Islet precursor cell (in vitro differentiated cells): Measurements from ENCODE around the gene ZNF277.
A peak's percentile ranks its signal among the peaks of the same experiment; 100 is the strongest.
"Not testable (repeated sequence)": the region's sequence is repeated elsewhere in the genome, so short reads cannot be mapped to it uniquely, and the experiment has no call there.

Experiments
- DNase-seq: peaks from one replicate; pipeline ENCODE4 v3.0.0-alpha.2; 2018

ZNF277 gene

DNA sequence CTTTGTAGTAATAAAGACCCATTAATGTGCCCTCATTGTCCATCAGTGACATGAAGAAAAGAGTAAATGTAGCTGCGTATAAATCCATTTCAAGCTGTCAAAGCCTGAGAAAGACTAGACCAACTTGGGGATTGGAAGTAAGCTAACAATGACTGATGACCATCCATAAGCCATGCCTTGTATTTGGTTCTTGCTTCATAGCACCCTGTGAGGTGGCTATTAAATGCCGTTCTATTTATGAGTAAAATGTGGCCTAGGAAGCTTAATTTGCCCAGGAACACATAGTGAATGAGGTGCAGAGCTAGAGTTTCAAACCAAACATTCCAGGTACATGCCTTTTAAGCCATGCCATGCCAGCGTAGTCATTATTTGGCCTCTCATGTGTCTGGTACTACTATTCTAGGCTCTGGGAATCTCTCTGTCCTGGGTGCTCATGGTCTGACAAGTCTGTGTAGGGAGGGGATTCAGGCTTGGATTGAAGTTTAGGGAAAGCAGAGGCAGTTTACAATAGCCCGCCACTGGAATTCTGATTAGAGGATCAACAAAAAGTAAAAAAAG is 92.1 kb downstream of the ZNF277 start:
- DNase-seq, result peak; percentile 59

DNA sequence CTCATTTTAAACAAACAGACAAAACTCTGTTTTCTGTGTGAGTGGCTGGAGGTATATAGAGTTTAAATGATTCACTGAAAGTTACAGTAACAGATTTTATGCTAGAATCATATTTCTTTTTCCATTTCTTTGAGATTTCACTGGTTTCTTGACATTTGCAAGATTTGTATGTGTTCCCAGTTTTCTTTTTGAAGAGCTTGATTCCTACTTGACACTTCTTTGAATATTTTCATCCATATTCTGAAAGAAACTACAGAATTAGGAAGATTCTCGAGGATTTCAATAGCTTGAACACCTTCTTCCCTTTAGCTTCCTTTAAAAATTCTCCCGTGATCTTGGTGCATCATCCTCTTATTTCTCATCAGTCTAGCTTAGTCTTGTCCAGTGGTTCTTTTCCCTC is 93.6 kb downstream of the ZNF277 start:
- DNase-seq, result no peak

DNA sequence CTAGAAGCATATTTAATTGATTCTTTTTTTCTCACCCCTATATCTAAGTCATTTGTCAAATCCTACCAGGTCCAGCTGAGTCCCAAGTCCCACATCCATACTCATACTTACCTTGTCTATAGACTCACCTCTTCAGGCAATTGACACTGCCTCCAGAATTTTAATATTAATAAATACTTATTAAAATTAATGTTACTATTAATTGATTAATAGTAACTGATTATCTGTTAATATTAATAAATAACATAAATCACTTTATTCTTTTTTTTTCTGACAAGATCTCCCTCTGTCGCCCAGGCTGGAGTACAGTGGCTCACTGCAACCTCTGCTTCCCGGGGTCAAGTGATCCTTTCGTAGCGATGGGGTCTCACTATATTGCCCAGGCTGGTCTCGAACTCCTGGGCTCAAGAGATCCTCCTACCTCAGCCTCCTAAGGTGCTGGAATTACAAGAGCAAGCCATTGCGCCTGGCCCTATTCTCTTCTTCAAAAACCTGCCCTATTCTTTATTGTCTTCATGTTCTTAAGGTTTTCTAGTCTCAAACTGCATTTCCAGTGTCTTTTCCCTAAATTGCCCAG is 94.4 kb downstream of the ZNF277 start:
- no peak for DNase-seq

DNA sequence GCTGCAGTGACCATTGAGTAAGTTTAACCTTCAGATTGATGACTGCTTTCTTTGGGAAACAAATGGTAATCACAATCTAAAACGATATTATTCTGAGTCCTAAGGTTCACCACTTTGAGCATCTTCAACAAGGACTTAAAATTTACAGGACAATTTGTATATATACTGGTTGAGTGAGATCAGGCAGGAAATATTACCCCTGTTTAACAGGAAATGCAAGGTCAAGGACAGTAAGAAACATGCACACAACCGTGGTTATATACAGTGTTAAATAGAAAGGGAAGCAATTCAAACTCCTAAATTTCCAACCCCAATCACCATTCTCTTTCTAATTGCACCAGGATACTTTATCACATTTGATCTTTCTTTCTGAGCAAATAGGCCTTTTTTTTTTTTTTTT is 96.1 kb downstream of the ZNF277 start:
- no peak for DNase-seq

DNA sequence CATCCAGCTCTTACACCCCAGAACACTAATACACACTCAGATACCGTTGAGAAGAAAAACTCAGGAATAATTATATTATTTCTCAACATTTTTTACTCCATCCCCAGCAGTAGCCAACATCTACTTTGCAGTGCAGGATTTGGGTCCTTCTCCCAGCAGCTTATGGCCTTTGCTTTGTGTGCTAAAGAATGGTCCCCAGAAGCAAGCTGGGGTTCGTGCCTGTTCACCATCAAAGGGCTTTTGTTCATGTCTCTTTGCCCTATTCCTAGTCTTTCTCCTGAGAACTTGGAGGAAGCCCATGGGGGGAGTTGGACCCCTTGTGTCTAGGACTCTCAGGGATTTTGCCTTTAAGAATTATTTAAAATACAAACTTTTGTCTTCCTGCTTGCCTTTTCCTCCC is 100.4 kb downstream of the ZNF277 start:
- DNase-seq, result no peak

DNA sequence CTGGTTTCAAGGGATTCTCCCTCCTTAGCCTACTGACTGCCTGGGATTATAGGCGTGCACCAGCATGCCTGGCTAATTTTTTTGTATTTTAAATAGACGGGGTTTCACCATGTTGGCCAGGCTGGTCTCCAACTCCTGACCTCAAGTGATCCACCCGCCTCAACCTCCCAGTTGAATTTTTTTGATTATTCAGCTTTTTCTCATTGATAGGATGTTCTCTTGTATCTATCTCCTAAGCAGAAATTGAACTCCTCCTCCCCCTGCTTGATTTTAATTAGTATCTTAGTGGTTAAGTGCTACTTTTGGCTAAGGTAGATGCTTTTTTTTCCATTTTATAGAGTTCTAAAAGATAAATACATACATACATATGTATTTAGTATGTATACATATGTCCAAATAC is 101.0 kb downstream of the ZNF277 start:
- DNase-seq, result no peak

DNA sequence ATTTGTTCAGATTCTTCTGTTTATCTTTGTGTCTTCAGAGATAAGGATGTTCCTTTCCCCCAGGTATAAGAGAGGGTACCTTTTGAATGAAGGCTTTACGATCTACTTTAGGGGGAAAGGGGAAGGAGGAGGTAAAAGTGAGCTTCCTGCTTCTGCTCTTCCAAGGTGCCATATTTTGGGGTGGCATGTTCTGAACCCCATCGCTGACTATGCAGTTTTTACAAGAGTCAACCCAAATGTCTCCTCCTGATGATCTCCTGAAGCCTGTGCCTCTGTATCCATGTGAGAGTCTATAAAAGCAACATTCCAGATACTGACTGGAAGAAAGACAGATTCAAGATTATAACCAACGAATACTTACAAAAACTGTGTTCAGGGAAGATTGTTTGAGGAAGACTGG is 102.5 kb downstream of the ZNF277 start:
- no peak for DNase-seq

DNA sequence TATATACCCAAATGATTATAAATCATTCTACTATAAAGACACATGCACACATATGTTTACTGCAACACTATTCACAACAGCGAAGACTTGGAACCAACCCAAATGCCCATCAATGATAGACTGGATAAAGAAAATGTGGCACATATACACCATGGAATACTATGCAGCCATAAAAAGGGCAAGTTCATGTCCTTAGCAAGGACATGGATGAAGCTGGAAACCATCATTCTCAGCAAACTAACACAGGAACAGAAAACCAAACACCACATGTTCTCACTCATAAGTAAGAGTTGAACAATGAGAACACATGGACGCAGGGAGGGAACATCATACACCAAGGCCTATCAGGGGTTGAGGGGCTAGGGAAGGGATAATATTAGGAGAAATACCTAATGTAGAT is 110.3 kb downstream of the ZNF277 start:
- DNase-seq, result not testable (repeated sequence)

DNA sequence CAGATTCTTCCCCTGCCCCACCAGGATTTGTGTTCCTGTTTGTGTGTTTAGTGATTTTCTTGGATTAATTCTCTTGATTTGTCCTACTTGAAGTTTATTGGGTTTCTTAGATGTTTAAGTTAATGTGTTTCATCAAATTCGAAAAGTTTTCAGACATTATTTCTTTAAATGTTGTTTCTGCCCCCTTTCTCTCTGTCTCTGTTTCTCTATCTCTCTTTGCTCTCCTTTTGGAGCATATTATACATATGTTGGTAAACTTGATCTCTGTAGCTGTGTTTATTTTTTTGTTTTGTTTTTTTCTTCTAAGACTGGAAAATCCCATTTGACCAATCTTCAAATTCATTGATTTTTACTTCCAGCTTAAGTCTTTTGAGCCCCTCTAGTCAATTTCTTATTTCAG is 115.6 kb downstream of the ZNF277 start:
- DNase-seq, result no peak

DNA sequence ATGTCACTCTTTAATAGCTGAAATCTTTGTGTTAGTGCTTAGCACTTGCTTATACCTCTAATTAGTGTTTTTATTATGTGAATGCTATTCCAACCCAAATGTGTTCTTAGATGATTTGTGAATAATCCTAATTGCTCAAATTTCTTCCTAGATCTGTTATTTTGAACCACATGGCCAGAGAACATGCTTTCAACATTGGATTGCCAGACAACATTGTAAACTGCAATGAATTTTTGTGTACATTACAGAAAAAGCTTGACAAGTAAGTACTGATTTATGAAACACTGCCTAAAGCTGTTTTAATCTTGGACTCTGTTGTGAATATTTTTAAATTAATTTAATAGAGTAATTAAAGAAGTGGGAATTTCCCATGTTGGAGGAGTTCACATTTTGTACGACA is 121.1 kb downstream of the ZNF277 start:
- no peak for DNase-seq

DNA sequence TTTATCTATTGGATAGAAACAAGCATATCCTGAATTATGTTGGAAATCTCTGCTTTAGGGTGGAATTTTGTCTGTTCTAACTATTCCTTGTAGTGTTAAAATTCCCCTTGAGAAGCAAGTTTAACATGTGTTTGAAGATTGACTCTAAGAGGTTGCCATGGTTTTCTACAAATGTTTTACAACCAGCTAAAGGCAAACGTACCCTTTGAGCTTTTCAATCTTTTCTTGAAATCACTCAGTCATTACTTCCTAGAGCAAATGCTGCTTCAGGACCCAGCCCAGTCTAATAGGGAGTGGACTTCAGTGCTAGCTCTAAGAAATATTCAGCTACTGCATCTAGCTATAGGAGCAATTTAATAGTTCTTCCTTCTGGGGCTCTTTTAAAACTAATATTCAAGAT is 125.0 kb downstream of the ZNF277 start:
- DNase-seq, result no peak

DNA sequence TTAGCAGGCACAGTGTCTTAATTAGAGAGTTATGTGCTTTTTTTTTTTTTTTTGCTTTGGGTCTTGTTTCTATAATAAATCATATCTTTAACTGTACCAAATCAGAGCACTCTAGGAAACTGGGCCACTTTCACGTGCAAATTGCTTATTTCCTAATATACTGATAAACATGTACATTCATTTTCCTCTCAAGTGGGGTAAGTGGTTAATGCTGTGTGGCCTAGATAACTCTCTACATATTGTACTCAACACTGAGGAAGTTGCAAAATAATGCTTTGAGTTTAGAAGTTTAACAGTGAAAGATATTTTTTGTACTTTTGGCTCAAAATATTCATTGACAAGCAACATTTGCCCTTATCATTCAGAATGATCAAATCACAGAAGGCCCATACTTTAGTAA is 127.9 kb downstream of the ZNF277 start:
- no peak for DNase-seq

DNA sequence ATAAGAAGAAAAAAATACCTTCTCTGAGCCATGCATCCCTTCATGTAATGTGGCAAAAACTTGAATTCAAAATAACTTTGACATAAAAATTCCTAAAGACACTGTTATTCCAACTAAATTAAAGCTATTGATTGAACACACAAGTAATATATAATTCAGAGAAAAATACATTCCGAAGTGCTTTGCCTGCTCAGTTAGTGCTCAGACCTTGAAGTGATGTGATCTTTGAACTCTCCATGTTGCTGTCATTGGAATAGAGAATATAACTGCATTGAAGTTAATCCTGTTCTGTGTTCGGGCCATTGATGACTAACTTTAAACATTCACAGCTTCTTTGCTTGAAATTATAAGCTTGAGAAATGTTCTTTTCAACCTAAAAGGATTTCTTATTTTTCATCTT is 129.8 kb downstream of the ZNF277 start:
- no peak for DNase-seq

DNA sequence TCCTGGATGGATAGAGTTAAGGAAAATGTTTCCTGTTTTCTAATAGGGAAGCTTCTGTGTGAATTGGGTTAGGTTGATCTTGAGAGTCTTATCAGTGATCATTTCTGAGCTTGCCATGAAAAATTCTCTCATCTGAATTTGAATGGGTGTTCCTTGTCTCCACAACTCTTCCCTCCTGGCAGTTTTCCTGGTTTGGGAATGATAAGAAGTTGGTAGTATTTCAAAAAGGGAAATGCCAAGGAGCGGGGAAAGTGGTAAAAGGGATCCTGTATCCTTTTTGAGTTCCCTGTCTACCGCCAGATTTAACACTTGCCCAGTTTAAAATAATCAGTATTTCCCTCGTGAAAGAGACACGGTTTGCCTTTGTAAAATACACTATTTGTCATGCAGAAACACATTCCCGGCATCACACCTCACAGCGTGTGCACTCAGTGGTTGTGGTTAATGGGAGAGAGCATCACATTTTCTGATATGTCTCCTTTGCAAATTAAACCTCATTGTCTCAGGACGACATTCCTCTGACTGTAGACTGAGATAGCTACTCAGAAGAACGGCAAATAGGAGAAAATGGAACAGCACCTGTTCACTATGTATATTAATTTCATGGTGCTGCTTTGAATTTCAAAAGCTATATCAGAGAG is 130.6 kb downstream of the ZNF277 start:
- no peak for DNase-seq

DNA sequence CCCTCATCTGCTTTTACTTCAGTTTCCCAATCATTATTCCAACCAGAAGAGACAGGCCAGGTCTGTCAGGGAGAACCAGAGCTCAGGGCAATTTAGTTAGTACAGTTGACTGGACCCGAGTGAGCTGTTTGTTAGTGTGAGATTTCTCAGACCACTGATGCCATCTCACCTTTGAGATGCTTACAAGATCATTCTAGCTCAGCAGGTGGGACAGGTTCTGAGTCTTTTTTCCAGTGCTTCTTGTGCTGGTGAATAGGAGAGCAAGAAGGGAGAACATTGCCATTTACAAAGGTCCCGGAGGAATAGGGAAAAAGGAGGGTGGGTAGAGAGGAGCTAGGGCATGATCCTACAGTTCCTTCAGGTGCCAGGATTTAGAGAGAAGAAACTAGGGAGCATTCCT is 131.4 kb downstream of the ZNF277 start:
- DNase-seq, result no peak

DNA sequence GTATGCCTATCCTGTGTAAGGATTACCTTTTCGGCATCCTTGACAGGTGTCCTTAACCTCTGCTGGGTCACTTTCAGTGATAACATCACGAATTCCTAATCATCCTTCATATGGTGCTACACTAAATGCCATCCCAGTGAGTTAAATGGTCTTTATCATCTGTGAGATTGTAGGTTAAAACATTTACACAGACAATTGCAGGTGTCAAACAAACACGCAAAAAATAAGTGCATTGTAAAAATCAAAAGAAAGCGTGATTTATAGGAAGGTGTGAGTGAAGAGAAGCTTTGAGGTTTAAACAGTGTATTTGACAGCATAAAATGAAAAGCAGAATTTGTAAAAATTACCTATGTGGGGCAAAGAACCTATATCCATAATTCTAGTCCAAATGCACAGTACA is 132.3 kb downstream of the ZNF277 start:
- DNase-seq, result no peak

DNA sequence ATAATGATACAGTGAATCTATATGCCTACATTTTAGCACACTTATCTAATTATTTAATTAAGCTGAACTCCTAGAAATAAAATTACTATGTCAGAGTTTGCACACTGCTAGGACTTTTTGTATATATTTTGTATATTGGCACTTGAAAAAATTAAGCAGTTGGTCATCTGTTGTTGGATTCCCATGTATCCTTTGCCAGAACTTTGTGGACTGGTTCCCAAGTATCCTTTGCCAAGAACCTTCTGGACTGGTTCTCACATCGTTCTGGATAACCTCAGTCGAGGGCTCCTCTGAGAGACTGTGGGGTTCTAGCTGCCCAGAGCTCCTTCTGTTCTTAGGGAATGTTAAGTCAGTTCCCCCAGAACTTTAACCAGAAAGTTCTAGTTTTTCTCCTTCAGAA is 135.0 kb downstream of the ZNF277 start:
- no peak for DNase-seq

DNA sequence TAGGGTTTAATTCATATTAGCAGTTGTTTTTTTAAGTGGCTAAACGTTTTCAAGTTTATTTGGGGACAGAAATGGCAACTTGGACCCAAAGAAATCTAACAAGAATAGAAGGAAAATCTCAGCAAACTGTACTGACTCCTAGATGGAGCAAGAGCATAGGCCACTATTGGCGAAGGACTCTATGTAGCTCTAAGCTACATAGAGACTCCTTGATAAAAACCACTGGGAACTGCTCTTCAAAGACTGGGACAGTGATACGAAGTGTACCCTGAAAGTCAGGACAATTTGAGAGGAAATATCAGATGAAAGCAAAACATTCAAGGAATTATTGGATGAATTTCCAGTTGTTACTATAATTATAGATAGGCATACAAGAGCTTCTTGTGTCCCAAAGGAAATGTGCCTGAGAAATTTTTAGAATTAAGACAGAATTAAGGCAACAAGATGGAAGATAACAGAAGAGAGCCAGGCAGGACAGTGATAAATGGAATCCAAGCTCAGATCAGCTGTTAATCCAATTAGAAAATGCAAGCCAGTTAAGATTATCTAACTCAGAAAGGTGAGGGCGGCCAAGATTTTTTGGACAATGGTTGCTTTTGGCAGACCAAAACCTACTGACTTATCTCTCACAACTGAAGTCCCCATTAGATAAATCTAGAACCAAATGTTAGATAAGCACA is 140.0 kb downstream of the ZNF277 start:
- DNase-seq, result no peak

DNA sequence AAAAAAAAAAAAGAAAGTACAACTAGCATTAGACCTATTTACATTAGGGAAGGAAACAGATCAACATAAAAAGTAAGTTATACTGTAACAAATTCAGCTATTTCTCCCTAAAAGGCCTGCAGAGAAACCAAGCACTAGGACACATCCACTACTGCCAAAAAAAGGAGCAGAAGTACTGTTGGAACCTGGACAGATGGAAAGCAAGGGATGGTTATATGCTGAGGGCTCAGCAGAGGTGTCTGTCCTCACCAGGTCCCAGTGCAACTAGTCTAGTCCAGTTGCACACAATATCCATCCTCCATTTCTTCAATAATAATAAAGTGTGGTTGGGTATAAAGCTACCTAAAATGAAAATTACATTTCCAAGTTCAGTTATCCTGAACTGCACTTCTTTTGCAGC is 140.6 kb downstream of the ZNF277 start:
- no peak for DNase-seq

DNA sequence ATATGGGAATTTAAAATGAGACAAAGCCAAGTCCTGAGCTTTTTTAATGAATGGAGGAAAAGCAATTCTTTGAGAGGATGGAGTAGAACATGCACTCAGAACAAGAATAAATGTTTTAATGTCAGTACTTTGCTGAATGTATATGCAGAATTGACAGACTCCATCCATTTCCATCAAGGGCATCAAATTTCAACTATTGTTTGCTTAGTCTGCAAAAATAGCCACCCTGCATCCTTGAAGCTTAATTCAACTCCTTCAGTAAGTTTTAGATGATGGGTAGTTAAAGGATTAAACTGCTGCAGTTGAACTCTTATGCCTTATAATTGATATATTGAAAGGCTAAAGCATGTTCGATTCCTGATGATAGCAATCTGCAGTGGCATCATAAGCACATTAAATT is 144.1 kb downstream of the ZNF277 start:
- DNase-seq, result no peak

DNA sequence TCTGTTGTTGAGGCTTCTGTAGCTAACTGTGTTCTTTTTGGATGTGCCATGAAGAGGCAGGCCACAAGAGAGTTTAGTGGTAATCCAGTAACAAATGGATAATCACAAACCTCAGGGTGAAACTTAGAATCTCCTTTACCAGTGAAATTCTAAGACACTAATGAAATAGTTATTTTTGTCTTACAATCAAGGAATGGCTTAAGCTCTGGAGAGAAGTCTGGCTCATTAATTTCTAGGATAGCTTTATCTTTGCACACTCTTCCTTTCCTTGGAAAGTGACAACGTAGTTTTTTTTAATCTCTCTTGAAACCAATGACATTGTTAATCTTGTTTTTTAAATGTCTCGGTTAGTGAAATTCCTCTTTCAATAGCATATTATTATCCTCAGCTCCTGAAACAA is 150.1 kb downstream of the ZNF277 start:
- no peak for DNase-seq

DNA sequence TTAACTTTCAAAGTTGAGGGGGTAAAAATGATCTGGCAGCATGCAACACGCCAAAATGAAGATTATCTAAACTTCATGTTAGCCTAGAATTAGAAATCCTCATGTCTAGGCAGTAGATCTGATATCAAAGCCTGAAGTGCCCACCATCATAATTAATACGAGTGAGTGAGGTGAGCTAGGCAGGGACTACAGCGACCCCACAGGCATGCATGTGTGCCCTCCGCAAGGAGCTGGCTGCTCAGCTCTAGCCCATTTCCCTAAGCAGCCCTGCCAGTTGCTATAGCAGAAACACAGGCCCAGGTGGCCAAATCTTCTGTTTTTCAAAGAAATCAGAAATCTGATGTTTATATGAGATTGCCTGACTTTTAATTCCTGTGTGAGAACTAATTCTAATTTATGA is 150.6 kb downstream of the ZNF277 start:
- no peak for DNase-seq

DNA sequence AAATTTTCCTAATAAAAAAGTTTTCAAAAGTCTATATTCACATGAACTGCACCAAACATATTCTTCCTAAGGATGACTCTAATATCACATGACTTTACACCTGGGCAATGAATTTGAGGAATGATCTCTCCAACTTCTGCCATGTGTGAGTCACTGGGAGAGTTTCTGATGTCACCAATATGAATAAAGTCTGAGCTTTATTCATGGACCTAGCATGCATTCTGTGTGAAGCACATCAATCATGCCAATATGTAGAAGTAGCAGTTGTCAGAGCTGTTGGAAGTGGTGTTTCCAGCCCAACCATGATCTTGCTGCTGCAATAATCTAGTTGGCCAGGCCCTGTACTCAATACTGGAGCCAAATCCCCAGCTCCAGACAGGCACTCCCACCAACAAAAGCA is 152.0 kb downstream of the ZNF277 start:
- DNase-seq, result no peak

DNA sequence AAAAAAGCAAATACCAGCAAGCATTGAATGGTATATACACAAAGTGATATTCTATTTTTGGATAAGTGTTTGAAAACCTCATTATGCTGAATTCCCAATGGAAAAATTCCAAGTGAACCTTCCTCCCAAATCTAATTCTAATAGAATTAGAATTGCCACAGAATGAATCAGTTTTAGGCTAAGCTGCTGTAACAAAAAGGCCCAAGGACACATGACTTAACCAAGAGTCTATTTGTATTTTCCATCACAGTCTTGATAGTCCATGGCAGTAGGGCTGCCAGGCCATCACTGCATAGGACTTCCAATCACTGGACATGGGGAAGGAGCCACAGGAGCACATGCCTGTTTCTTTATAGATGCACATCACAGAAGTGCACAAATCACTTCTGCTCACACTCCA is 152.6 kb downstream of the ZNF277 start:
- no peak for DNase-seq

DNA sequence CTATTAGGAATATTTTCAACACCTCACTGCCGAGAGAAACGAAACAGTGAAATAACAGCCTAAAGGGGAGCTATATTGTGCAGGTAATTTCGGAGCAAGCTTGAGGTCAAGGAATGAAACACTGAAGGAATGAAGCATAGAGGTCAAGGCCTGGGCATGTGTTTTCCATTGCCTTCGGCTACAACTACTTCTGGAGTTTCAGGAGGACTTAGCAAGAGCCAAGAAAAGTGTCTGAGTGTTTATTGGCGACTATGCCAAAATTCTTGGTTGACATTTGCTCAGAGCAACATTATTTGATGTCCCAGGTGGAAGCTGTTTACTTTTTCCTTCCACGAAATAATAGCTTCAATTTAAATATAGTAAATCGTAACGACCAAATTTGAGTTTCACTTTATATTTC is 154.2 kb downstream of the ZNF277 start:
- DNase-seq, result no peak
